ENCODE results near the gene PPP2R2D. TPM values are rescaled to one million over a fixed set of nuclear protein-coding genes. Genes with fewer than 3 reads are reported as not detected.
A peak's percentile ranks its signal among the peaks of the same experiment; 100 is the strongest.

PPP2R2D gene
- total RNA-seq, 1 experiment from 2014 or later = 33.2 TPM

GRCh38 chr10:131963811-131964210 is 63.0 kb downstream of the PPP2R2D start (continued):
- no peak for TF ChIP-seq ZNF532 (CRISPR knock-in tag; IDR thresholded peaks at IDR 0.05; ENCODE audit: borderline replicate concordance)
- TF ChIP-seq TEAD4 (CRISPR knock-in tag; IDR thresholded peaks at IDR 0.05) = no peak
- TF ChIP-seq SP1 (CRISPR knock-in tag; conservative IDR thresholded peaks at IDR 0.05) = no peak
- no peak for TF ChIP-seq RORB (CRISPR knock-in tag; IDR thresholded peaks at IDR 0.05)
- no peak for TF ChIP-seq ZNF138 (CRISPR knock-in tag; conservative IDR thresholded peaks at IDR 0.05)
- no peak for TF ChIP-seq ELF4 (CRISPR knock-in tag; IDR thresholded peaks at IDR 0.05; ENCODE audit: low read depth)

GRCh38 chr10:131964298-131964697 is 63.5 kb downstream of the PPP2R2D start:
- ChIA-PET POLR2A (interaction anchor here (0.7 kb wide), 1 partner anchor 9 kb away, joined by 7 read pairs; no protein-coding TSS in a partner anchor), CTCF (interaction anchor here (1.1 to 1.6 kb wide), 3 partner anchors 21 to 59 kb away, joined by 3 to 6 read pairs (median 5); no protein-coding TSS in a partner anchor)
- Mint-ChIP-seq H3K9me3 (no peaks in the 10 kb centered on the region), H3K27me3 (ENCODE audit: low read depth) (no peaks in the 10 kb centered on the region), H3K4me1 (peaks cover 6% of the 10 kb centered on the region), H3K36me3 (peaks cover 26% of the 10 kb centered on the region), H3K27ac (peak overlapping the region; percentile 27; the same call in 1 of the 2 replicates), H3K4me3 (no peak overlapping the region)
- no peak for DNase-seq (ENCODE audit: low spot score)
- no peak for TF ChIP-seq TEAD1 (CRISPR knock-in tag; IDR thresholded peaks at IDR 0.05)
- no peak for TF ChIP-seq EMX1 (CRISPR knock-in tag; IDR thresholded peaks at IDR 0.05)
- no peak for TF ChIP-seq SP1 (CRISPR knock-in tag; conservative IDR thresholded peaks at IDR 0.05)
- TF ChIP-seq ATF6 (CRISPR knock-in tag; IDR thresholded peaks at IDR 0.05) = no peak
- no peak for TF ChIP-seq NR3C1 (CRISPR knock-in tag; conservative IDR thresholded peaks at IDR 0.05; ENCODE audit: low read depth)
- TF ChIP-seq JUN (CRISPR knock-in tag; IDR thresholded peaks at IDR 0.05) = no peak
- no peak for TF ChIP-seq TCF7 (CRISPR knock-in tag; IDR thresholded peaks at IDR 0.05; ENCODE audit: low read depth)
- no peak for TF ChIP-seq ETV6 (CRISPR knock-in tag; IDR thresholded peaks at IDR 0.05)
- ATAC-seq = no peak

GRCh38 chr10:131968949-131969348 is 68.1 kb downstream of the PPP2R2D start:
- ChIA-PET CTCF (interaction anchor here (1.5 kb wide), 1 partner anchor 54 kb away, joined by 6 read pairs; no protein-coding TSS in a partner anchor), POLR2A (no interaction called here)
- Mint-ChIP-seq H3K4me3 (no peak overlapping the region), H3K27ac (no peak overlapping the region), H3K9me3 (no peaks in the 10 kb centered on the region), H3K36me3 (peaks cover 66% of the 10 kb centered on the region), H3K4me1 (peaks cover 6% of the 10 kb centered on the region), H3K27me3 (ENCODE audit: low read depth) (no peaks in the 10 kb centered on the region)
- ATAC-seq (no peak), DNase-seq (ENCODE audit: low spot score) (no peak)
- TF ChIP-seq ZNF396 (CRISPR knock-in tag; IDR thresholded peaks at IDR 0.05; ENCODE audit: borderline replicate concordance) (no peak), ATF3 (CRISPR knock-in tag; conservative IDR thresholded peaks at IDR 0.05) (no peak), ATF1 (CRISPR knock-in tag; IDR thresholded peaks at IDR 0.05) (no peak), PRRX2 (CRISPR knock-in tag; IDR thresholded peaks at IDR 0.05) (no peak), PRDM15 (CRISPR knock-in tag; IDR thresholded peaks at IDR 0.05) (no peak), NFYB (CRISPR knock-in tag; conservative IDR thresholded peaks at IDR 0.05; ENCODE audit: low read depth) (no peak), ZNF232 (CRISPR knock-in tag; IDR thresholded peaks at IDR 0.05) (no peak), IRF1 (CRISPR knock-in tag; IDR thresholded peaks at IDR 0.05) (no peak), NR1H2 (CRISPR knock-in tag; IDR thresholded peaks at IDR 0.05) (no peak)

Measured in WTC11 (cell line).